Mucosa of rectum (tissue), 2 donors: ENCODE results near the gene SF3A2.
A peak's percentile ranks its signal among the peaks of the same experiment; 100 is the strongest.
"Not testable (repeated sequence)": the region's sequence is repeated elsewhere in the genome, so short reads cannot be mapped to it uniquely, and the experiment has no call there.

Experiments used
- H3K27ac ChIP-seq, 2 donors: one replicate each; pipeline ENCODE4 v1.7.0; 2013; ENCODE audit warnings: inconsistent platforms in 2 of 2, low read depth in 2 of 2, low read length in 2 of 2
- H3K27me3 ChIP-seq, 2 donors: one replicate each; pipeline ENCODE4 v1.7.0; 2013; ENCODE audit warnings: low read length in 2 of 2; ENCODE audit not compliant: control insufficient read depth in 2 of 2, insufficient read depth in 2 of 2
- H3K36me3 ChIP-seq, 2 donors: one replicate each; pipeline ENCODE4 v1.7.0; 2013; ENCODE audit warnings: low read length in 2 of 2; ENCODE audit not compliant: control insufficient read depth in 2 of 2, insufficient read depth in 2 of 2
- H3K4me1 ChIP-seq, 2 donors: one replicate each; pipeline ENCODE4 v1.7.0; 2013; ENCODE audit warnings: low read length in 2 of 2, mild to moderate bottlenecking in 1 of 2; ENCODE audit not compliant: control insufficient read depth in 2 of 2, insufficient read depth in 2 of 2
- H3K4me3 ChIP-seq, 2 donors: one replicate each; pipeline ENCODE4 v1.7.0; 2013; ENCODE audit warnings: low read length in 2 of 2
- H3K9ac ChIP-seq, 2 donors: one replicate each; pipeline ENCODE4 v1.7.0; 2013; ENCODE audit warnings: low read length in 2 of 2, low read depth in 1 of 2, mild to moderate bottlenecking in 1 of 2
- H3K9me3 ChIP-seq, 2 donors: one replicate each; pipeline ENCODE4 v1.7.0; 2013; ENCODE audit warnings: low read length in 2 of 2; ENCODE audit not compliant: control insufficient read depth in 2 of 2
- donor health status: healthy.
- donor health status: Normal muscosa, but diverticular disease.

The SF3A2 gene

DNA sequence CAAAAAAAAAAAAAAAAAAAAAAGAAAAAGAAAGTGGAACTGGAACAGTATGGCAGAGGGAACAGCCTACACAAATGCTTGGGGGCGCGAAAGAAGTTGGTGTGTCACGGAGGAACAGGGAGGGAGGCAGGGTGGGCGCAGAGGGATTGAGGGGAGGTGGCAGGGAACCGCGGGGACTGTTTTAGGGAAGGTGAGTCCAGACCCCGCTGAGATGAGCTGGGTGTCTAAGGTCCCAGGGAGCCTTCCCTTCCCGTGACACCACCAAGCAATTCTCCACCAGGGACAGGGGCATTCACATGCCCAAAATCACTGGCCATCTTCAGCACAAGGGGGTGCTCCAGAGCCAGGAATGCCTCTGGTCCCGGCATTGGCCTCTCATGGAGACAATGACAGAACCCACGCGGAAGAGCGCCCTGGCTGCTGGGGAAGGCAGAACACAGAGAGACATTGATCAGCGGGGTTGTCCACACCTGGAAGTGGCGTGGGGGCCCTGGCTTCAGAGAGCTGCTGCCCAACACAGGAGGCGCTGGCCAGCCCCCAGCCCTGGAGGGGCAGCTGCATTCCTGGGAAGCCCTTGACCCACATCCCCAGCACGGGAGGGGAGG, 38.4 kb downstream of the SF3A2 start:
- no peak overlapping the region for H3K4me3 ChIP-seq
- H3K9me3 ChIP-seq = no peaks in the 10 kb centered on the region
- H3K4me1 ChIP-seq = peaks cover 36 to 53% of the 10 kb centered on the region in 2 donors
- H3K36me3 ChIP-seq = peaks cover 11 to 16% of the 10 kb centered on the region in 2 donors
- H3K27ac ChIP-seq = peak overlapping the region in 1 of 2 donors; percentile 58
- peak overlapping the region in 1 of 2 donors; percentile 57 for H3K9ac ChIP-seq
- H3K27me3 ChIP-seq = no peaks in the 10 kb centered on the region

GRCh38 chr19:2275588-2276428, 39.2 kb downstream of the SF3A2 start:
- H3K27me3 ChIP-seq = no peaks in the 10 kb centered on the region
- H3K27ac ChIP-seq = peak overlapping the region; percentile 58
- H3K4me3 ChIP-seq = no peak overlapping the region
- no peaks in the 10 kb centered on the region for H3K9me3 ChIP-seq
- H3K36me3 ChIP-seq = peaks cover 11 to 16% of the 10 kb centered on the region in 2 donors
- H3K9ac ChIP-seq = peak overlapping the region in 1 of 2 donors; percentile 57
- peaks cover 36 to 53% of the 10 kb centered on the region in 2 donors for H3K4me1 ChIP-seq

DNA sequence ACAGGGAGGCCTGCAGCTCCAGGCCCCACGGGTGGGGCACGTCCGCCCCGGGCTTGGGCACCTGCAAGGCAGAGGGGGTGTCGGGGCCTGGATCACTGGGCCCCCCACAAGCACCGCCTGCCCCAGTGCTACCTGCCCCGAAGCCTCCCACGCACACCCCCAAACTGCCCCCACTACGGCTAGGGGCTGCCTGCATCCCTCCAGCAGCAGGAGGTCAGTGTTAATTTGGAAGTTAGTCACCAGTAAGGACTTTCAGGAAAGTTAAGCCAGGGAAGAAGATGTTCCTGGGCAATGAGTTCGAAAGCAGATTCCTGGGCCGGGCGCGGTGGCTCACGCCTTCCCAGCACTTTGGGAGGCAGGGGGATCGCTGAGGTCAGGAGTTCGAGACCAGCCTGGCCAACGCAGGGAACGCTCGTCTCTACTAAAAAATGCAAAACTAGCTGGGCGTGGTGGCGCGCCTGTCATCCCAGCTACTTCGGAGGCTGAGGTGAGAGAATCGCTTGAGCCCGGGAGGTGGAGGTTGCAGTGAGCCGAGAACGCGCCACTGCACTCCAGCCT, 39.9 kb downstream of the SF3A2 start:
- H3K9ac ChIP-seq = no peak overlapping the region
- H3K4me1 ChIP-seq = peaks cover 30 to 47% of the 10 kb centered on the region in 2 donors
- no peaks in the 10 kb centered on the region for H3K27me3 ChIP-seq
- H3K4me3 ChIP-seq = no peak overlapping the region
- peaks cover 9 to 16% of the 10 kb centered on the region in 2 donors for H3K36me3 ChIP-seq
- no peaks in the 10 kb centered on the region for H3K9me3 ChIP-seq
- peak overlapping the region; percentile 56 to 58 for H3K27ac ChIP-seq

- Histone ChIP-seq H3K4me1 (peaks cover 30 to 47% of the 10 kb centered on the region in 2 donors), H3K27me3 (peaks cover 0 to 3% of the 10 kb centered on the region in 2 donors), H3K36me3 (peaks cover 4 to 12% of the 10 kb centered on the region in 2 donors)
These were observed 40.5 kb downstream of the SF3A2 start for GRCh38 chr19:2277138-2277537.

DNA sequence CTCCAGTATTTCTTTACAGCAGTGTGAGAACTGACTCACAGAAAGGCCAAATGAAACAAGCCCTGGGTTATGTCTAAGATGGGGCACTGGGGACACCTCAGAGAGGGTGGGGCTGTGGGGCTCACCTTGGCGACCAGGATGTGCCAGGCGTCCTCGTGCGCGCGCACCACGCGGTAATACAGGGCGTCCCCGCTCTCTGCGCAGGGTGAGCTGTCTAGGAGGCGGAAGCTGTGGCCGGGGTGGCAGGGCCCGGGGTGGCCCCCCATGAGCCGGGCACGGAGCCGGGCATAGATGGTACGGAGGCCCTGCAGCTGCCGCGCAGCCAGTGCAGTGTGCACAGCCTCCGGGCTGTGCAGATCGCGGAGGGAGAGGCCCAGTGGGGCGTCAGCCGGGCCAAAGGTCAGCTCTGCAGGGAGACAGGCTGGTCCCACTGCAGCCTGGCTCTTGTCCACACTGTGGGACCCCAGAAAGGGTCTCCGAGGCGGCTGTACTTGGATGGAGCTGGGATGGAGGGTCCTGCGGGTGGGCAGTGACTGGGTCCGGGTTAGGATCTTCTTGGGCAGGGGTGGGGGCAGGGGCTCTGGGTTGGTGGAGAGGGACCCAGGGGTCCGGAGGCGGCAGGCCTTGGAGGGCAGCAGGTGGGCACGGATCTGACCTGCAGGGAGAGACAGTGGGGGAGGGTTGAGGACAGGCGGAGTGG, 42.0 kb downstream of the SF3A2 start:
- peaks cover 0 to 3% of the 10 kb centered on the region in 2 donors for H3K27me3 ChIP-seq
- H3K36me3 ChIP-seq = peaks cover 0 to 2% of the 10 kb centered on the region in 2 donors
- no peak overlapping the region for H3K9ac ChIP-seq
- no peak overlapping the region for H3K4me3 ChIP-seq
- H3K4me1 ChIP-seq = peaks cover 20 to 36% of the 10 kb centered on the region in 2 donors
- peak overlapping the region in 1 of 2 donors; percentile 7 for H3K27ac ChIP-seq
- H3K9me3 ChIP-seq = no peaks in the 10 kb centered on the region

More at GRCh38 chr19:2277138-2277537, 40.5 kb downstream of the SF3A2 start:
- H3K9ac ChIP-seq = no peak overlapping the region
- H3K4me3 ChIP-seq = no peak overlapping the region
- H3K27ac ChIP-seq = no peak overlapping the region
- no peaks in the 10 kb centered on the region for H3K9me3 ChIP-seq

DNA sequence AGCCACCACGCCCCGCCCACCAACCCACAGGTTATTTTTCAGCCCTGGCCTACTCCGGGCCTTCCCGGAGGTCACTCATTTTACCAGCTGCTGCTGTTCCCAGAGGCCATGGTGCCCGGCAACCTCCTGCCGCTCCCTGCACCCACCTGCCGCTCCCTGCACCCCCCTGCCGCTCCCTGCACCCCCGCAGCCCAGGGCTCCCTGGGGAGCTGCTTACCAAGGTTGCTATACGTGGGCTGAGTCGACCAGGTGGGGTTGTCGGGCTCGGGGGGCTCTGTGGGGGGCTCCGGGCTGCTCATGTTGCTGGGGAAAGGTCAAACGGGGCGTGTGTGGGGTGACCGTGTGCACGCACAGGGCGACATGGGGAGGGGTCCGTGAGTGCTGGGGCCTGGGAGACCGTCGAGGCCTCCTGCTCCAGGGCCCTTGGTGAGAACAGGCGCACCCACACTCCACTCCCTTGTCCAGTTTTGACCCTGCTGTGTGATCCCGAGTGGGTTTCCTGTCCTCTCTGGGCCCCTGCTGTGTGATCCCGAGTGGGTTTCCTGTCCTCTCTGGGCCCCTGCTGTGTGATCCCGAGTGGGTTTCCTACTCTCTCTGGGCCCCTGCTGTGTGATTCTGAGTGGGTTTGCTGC, 44.1 kb downstream of the SF3A2 start:
- H3K27ac ChIP-seq = no peak overlapping the region
- H3K9ac ChIP-seq = no peak overlapping the region
- no peaks in the 10 kb centered on the region for H3K36me3 ChIP-seq
- H3K27me3 ChIP-seq = peaks cover 0 to 4% of the 10 kb centered on the region in 2 donors
- no peak overlapping the region for H3K4me3 ChIP-seq
- no peaks in the 10 kb centered on the region for H3K9me3 ChIP-seq
- H3K4me1 ChIP-seq = peaks cover 7 to 19% of the 10 kb centered on the region in 2 donors

- H3K9me3 ChIP-seq, H3K36me3 ChIP-seq, H3K27me3 ChIP-seq, H3K27ac ChIP-seq: not testable (repeated sequence)
- peak overlapping the region in 1 of 2 donors; percentile 14 for H3K9ac ChIP-seq
- H3K4me1 ChIP-seq = peaks cover 7 to 12% of the 10 kb centered on the region in 2 donors
- peak overlapping the region; percentile 50 for H3K4me3 ChIP-seq
These were observed 44.8 kb downstream of the SF3A2 start for GRCh38 chr19:2281265-2282061.

- Histone ChIP-seq H3K4me3 (peak within 1 kb of the TSS; percentile 50), H3K36me3 (no peaks in the 10 kb centered on the region), H3K27me3 (peaks cover 6% of the 10 kb centered on the region in 2 donors), H3K9ac (peak within 1 kb of the TSS; percentile 14 to 33), H3K4me1 (peaks cover 7 to 11% of the 10 kb centered on the region in 2 donors), H3K9me3 (no peaks in the 10 kb centered on the region), H3K27ac (no peak within 1 kb of the TSS)
These were observed 45.6 kb downstream of the SF3A2 start, which contains the start of gene PEAK3 for GRCh38 chr19:2282062-2282861. TSS of gene PEAK3 (minus strand) at chr19:2282175. CDS start at chr19:2280931, 1,244 bp downstream.
